Thyroid gland (tissue), 4 donors: Measurements from ENCODE around the gene CEACAM6. TPM values are rescaled to one million over a fixed set of nuclear protein-coding genes. Genes with fewer than 3 reads are reported as not detected.
"Not testable (repeated sequence)": the region's sequence is repeated elsewhere in the genome, so short reads cannot be mapped to it uniquely, and the experiment has no call there.

Source experiments
- DNase-seq, 2 donors: peaks; one replicate each; pipeline ENCODE4 v3.0.0-alpha.2; 2019
- H3K27ac ChIP-seq, 3 donors: fragments of 200-600 bp; sonication (generic); 1 replicate in 2 of 3; 2 replicates in 1 of 3; pipeline ENCODE4 v1.5.1; 2016 to 2019; ENCODE audit warnings: mild to moderate bottlenecking in 1 of 3, moderate library complexity in 1 of 3
- H3K27me3 ChIP-seq: fragments of 200-600 bp; sonication (generic); one replicate; pipeline ENCODE4 v1.5.1; 2019
- H3K36me3 ChIP-seq, 2 donors: fragments of 200-600 bp; sonication (generic); one replicate each; pipeline ENCODE4 v1.5.1; 2016 to 2019
- H3K4me1 ChIP-seq, 2 donors: fragments of 200-600 bp; sonication (generic); one replicate each; pipeline ENCODE4 v1.5.1; 2017 to 2019
- H3K4me3 ChIP-seq, 3 donors: fragments of 200-600 bp; sonication (generic); replicated peaks in 1 of 3; 1 replicate in 2 of 3; 2 replicates in 1 of 3; pipeline ENCODE4 v1.5.1; 2016; ENCODE audit warnings: mild to moderate bottlenecking in 1 of 3
- H3K9me3 ChIP-seq: fragments of 200-600 bp; sonication (generic); one replicate; pipeline ENCODE4 v1.5.1; 2017
- CTCF ChIP-seq, 6 experiments: fragments of 200-600 bp in 3 of 6; fragments of 450-650 bp in 3 of 6; sonication (generic) in 3 of 6; IDR thresholded peaks; one replicate each; pipeline ENCODE4 v1.5.1; 2016 to 2019; ENCODE audit warnings: antibody characterized with exemption in 6 of 6, mild to moderate bottlenecking in 2 of 6, inconsistent platforms in 1 of 6, moderate library complexity in 1 of 6
- POLR2A ChIP-seq, 2 donors: fragments of 450-650 bp; IDR thresholded peaks; one replicate each; pipeline ENCODE4 v1.6.1; 2017; ENCODE audit warnings: antibody characterized with exemption in 2 of 2, mild to moderate bottlenecking in 2 of 2, moderate library complexity in 1 of 2
- WGBS, 2 donors: methylation state at CpG; one replicate each; pipeline ENCODE4 v1.1.5; 2017; 5-methylcytosine and 5-hydroxymethylcytosine counted together
- intact Hi-C: fragments of 100-400 bp; cut with DNase I; formaldehyde crosslinking; loops from one replicate; pipeline ENCODE4 v1.15.1; 2023
- total RNA-seq, 4 donors: library from RNA; depleted of rRNA; stranded (reverse); fragments of >200 nt; gene quantifications; one replicate each; pipeline ENCODE4 v1.2.3, GENCODE V29; 2016

The CEACAM6 gene
- total RNA-seq, 4 donors from 2014 or later, result 0.11 to 0.13 TPM; not detected in 2

DNA sequence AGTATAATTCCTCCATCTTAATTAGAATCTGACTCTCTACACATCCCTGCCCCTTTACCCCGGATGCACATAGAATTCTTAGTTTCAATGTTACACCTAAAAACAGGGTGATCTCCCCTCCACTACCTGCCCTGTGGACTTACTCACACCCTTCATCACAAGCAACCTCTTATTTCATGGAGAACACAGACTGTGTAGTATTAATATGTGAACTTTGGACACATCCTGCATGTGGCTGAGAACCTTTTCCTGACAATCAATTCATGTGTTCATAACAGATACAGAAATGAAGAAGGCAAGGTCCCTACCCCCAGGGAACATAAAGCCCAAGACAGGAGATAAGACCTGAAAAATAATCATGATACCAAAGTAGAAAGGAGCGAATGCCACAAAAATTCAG lies 11.8 kb downstream of the CEACAM6 start:
- Histone ChIP-seq H3K27me3 (peaks cover 3% of the 10 kb centered on the region), H3K27ac (no peak overlapping the region), H3K36me3 (no peaks in the 10 kb centered on the region), H3K4me3 (no peak overlapping the region), H3K9me3 (no peaks in the 10 kb centered on the region), H3K4me1 (no peaks in the 10 kb centered on the region)
- 75 to 97% methylated on average over 2 of the region's 2 CpGs for WGBS, 2 donors
- intact Hi-C loops, result no loop called here
- DNase-seq, result no peak
- TF ChIP-seq CTCF (IDR thresholded peaks at IDR 0.05), result no peak
- no peak for TF ChIP-seq POLR2A (IDR thresholded peaks at IDR 0.05)

- 39 to 45% methylated on average over 5 of the region's 5 CpGs for WGBS, 2 donors
- H3K4me1 ChIP-seq, DNase-seq, H3K27ac ChIP-seq, H3K36me3 ChIP-seq, H3K9me3 ChIP-seq, intact Hi-C loops, H3K27me3 ChIP-seq, H3K4me3 ChIP-seq: not testable (repeated sequence)
Observed at GRCh38 chr19:41768105-41768504, 12.8 kb downstream of the CEACAM6 start.

- Histone ChIP-seq H3K27ac (no peak overlapping the region), H3K4me3 (no peak overlapping the region), H3K4me1 (peaks cover 0 to 4% of the 10 kb centered on the region in 2 donors), H3K9me3 (no peaks in the 10 kb centered on the region), H3K27me3 (peaks cover 3% of the 10 kb centered on the region), H3K36me3 (no peaks in the 10 kb centered on the region)
- intact Hi-C loops, result no loop called here
- 94 to 95% methylated on average over 4 of the region's 4 CpGs for WGBS, 2 donors
- no peak for TF ChIP-seq CTCF (IDR thresholded peaks at IDR 0.05)
- TF ChIP-seq POLR2A (IDR thresholded peaks at IDR 0.05), result no peak
- no peak for DNase-seq
Observed at GRCh38 chr19:41769608-41770007, 14.3 kb downstream of the CEACAM6 start.

- 93 to 94% methylated on average over 2 of the region's 2 CpGs for WGBS, 2 donors
- Histone ChIP-seq H3K9me3 (no peaks in the 10 kb centered on the region), H3K27me3 (peaks cover 3% of the 10 kb centered on the region), H3K4me3 (no peak overlapping the region), H3K36me3 (no peaks in the 10 kb centered on the region), H3K4me1 (peaks cover 0 to 4% of the 10 kb centered on the region in 2 donors), H3K27ac (no peak overlapping the region)
- intact Hi-C loops, result no loop called here
- TF ChIP-seq CTCF (IDR thresholded peaks at IDR 0.05) (no peak), POLR2A (IDR thresholded peaks at IDR 0.05) (no peak)
- DNase-seq, result no peak
Observed at GRCh38 chr19:41771410-41771809, 16.1 kb downstream of the CEACAM6 start.

- Histone ChIP-seq H3K4me1 (peaks cover 0 to 4% of the 10 kb centered on the region in 2 donors), H3K4me3 (no peak overlapping the region), H3K36me3 (no peaks in the 10 kb centered on the region), H3K9me3 (no peaks in the 10 kb centered on the region), H3K27me3 (no peaks in the 10 kb centered on the region), H3K27ac (peak overlapping the region in 1 of 3 donors; percentile 24)
- whole genome bisulfite sequencing, 2 donors, result 34 to 45% methylated on average over 6 of the region's 6 CpGs
- no peak for TF ChIP-seq POLR2A (IDR thresholded peaks at IDR 0.05)
- no peak for TF ChIP-seq CTCF (IDR thresholded peaks at IDR 0.05)
- peak in 1 of 2 donors; percentile 17 for DNase-seq
- intact Hi-C loops, result no loop called here
Observed at GRCh38 chr19:41774515-41774980, 19.2 kb downstream of the CEACAM6 start.

DNA sequence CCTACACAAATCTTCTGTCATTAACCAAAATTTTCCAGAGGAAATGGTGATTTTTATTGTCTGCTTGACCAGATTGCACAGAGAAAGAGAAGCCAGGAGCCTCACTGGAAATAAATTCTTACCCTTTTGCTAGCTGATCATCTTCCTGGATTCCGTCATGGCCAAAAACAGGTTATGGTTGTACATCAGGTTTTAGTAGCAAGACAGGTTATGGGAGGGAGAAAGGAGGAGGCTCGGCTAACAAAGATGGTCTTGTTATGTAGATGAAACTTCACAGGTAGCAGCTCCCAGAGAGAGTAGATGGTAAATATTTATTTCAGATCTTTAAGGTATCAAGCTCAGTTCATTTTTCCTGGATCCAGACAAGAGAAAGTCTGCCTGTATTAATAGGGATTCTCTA lies 21.4 kb downstream of the CEACAM6 start:
- Histone ChIP-seq H3K36me3 (no peaks in the 10 kb centered on the region), H3K9me3 (no peaks in the 10 kb centered on the region), H3K4me3 (no peak overlapping the region), H3K27ac (no peak overlapping the region), H3K4me1 (peaks cover 0 to 4% of the 10 kb centered on the region in 2 donors), H3K27me3 (no peaks in the 10 kb centered on the region)
- 81 to 83% methylated on average over 2 of the region's 2 CpGs for WGBS, 2 donors
- intact Hi-C loops, result no loop called here
- TF ChIP-seq POLR2A (IDR thresholded peaks at IDR 0.05) (no peak), CTCF (IDR thresholded peaks at IDR 0.05) (no peak)
- DNase-seq, result no peak
